Neural progenitor cell (in vitro differentiated cells): Measurements from ENCODE around the gene CD160. TPM values are rescaled to one million over a fixed set of nuclear protein-coding genes. Genes with fewer than 3 reads are reported as not detected.

ENCODE experiments used
- DNase-seq: peaks from one replicate; pipeline ENCODE4 v3.0.0-alpha.2; 2016; ENCODE audit warnings: low spot score
- H2AFZ ChIP-seq: fragments of 200-600 bp; sonication (generic); replicated peaks from 2 replicates; pipeline ENCODE4 v1.6.1; 2016; ENCODE audit warnings: antibody characterized with exemption
- H3F3A ChIP-seq: fragments of 200-600 bp; sonication (generic); 2 replicates; pipeline ENCODE4 v1.6.1; 2016; ENCODE audit warnings: antibody characterized with exemption, low read depth
- H3K27ac ChIP-seq: fragments of 200-600 bp; sonication (generic); 2 replicates; pipeline ENCODE4 v1.5.1; 2016; ENCODE audit warnings: mild to moderate bottlenecking
- H3K27me3 ChIP-seq: fragments of 200-600 bp; sonication (generic); 2 replicates; pipeline ENCODE4 v1.6.1; 2016; ENCODE audit warnings: mild to moderate bottlenecking, moderate library complexity
- H3K36me3 ChIP-seq: fragments of 200-600 bp; sonication (generic); 2 replicates; pipeline ENCODE4 v1.5.1; 2016
- H3K4me1 ChIP-seq: fragments of 200-600 bp; sonication (generic); 2 replicates; pipeline ENCODE4 v1.6.1; 2016; ENCODE audit warnings: mixed run types
- H3K4me2 ChIP-seq: fragments of 200-600 bp; sonication (generic); 2 replicates; pipeline ENCODE4 v1.6.1; 2016
- H3K4me3 ChIP-seq: fragments of 200-600 bp; sonication (generic); 2 replicates; pipeline ENCODE4 v1.5.1; 2016
- H3K79me2 ChIP-seq: fragments of 200-600 bp; sonication (generic); 2 replicates; pipeline ENCODE4 v1.6.1; 2016; ENCODE audit warnings: low read depth
- H3K9ac ChIP-seq: fragments of 200-600 bp; sonication (generic); 2 replicates; pipeline ENCODE4 v1.6.1; 2016
- H3K9me3 ChIP-seq: fragments of 200-600 bp; sonication (generic); 2 replicates; pipeline ENCODE4 v1.5.1; 2016; ENCODE audit warnings: low read depth
- H4K20me1 ChIP-seq: fragments of 200-600 bp; sonication (generic); 2 replicates; pipeline ENCODE4 v1.6.1; 2016; ENCODE audit warnings: low read depth
- H3K27ac Mint-ChIP-seq: 3 replicates; pipeline ENCODE4 v1.8.0; 2021; ENCODE audit warnings: mixed read lengths
- H3K27me3 Mint-ChIP-seq: 2 replicates; pipeline ENCODE4 v1.8.0; 2022; ENCODE audit warnings: low read depth, mild to moderate bottlenecking, inconsistent platforms, moderate library complexity, mixed read lengths; ENCODE audit not compliant: insufficient read depth
- H3K36me3 Mint-ChIP-seq: 3 replicates; pipeline ENCODE4 v1.8.0; 2021; ENCODE audit warnings: mixed read lengths
- H3K4me1 Mint-ChIP-seq: 3 replicates; pipeline ENCODE4 v1.8.0; 2021; ENCODE audit warnings: mixed read lengths
- H3K4me3 Mint-ChIP-seq: 3 replicates; pipeline ENCODE4 v1.8.0; 2021; ENCODE audit warnings: mild to moderate bottlenecking, moderate library complexity, mixed read lengths
- H3K9me3 Mint-ChIP-seq: 3 replicates; pipeline ENCODE4 v1.8.0; 2020; ENCODE audit warnings: mixed read lengths
- CTCF ChIP-seq: fragments of 200-600 bp; sonication (generic); IDR thresholded peaks from 2 replicates; pipeline ENCODE4 v1.5.1; 2017; ENCODE audit warnings: antibody characterized with exemption, mild to moderate bottlenecking
- EZH2 ChIP-seq: fragments of 200-600 bp; sonication (generic); IDR thresholded peaks from 2 replicates; pipeline ENCODE4 v1.6.1; 2017; ENCODE audit warnings: antibody characterized with exemption, mild to moderate bottlenecking, moderate library complexity
- EZH2phosphoT487 ChIP-seq: fragments of 200-600 bp; sonication (generic); IDR thresholded peaks from 2 replicates; pipeline ENCODE4 v1.6.1; 2017; ENCODE audit warnings: antibody characterized with exemption
- total RNA-seq: library from RNA; depleted of rRNA; stranded (reverse); fragments of >200 nt; gene quantifications from 2 replicates; pipeline ENCODE4 v1.2.3, GENCODE V29; 2015; ENCODE audit warnings: low replicate concordance

Gene CD160
- total RNA-seq, 1 donor from 2014 or later, result not detected

GRCh38 chr1:145771056-145771455, 51.8 kb downstream of the CD160 start:
- Histone ChIP-seq H3K27ac (no peak overlapping the region), H3K9ac (no peak overlapping the region), H2AFZ (no peak overlapping the region), H3K4me1 (no peaks in the 10 kb centered on the region), H3F3A (no peaks in the 10 kb centered on the region), H3K79me2 (no peaks in the 10 kb centered on the region), H3K27me3 (no peaks in the 10 kb centered on the region), H3K4me3 (no peak overlapping the region), H3K4me2 (no peak overlapping the region), H3K36me3 (no peaks in the 10 kb centered on the region), H4K20me1 (no peaks in the 10 kb centered on the region), H3K9me3 (no peaks in the 10 kb centered on the region)
- no peak for DNase-seq
- no peaks in the 10 kb centered on the region for H3K4me1 Mint-ChIP-seq
- H3K36me3 Mint-ChIP-seq, result peaks cover 42% of the 10 kb centered on the region
- no peaks in the 10 kb centered on the region for H3K27me3 Mint-ChIP-seq
- TF ChIP-seq CTCF (no peak), EZH2phosphoT487 (no peak), EZH2 (no peak)
- no peak overlapping the region for H3K27ac Mint-ChIP-seq
- H3K9me3 Mint-ChIP-seq, result peaks cover 11% of the 10 kb centered on the region
- H3K4me3 Mint-ChIP-seq, result no peak overlapping the region

GRCh38 chr1:145773423-145773822, 54.1 kb downstream of the CD160 start:
- H3K27ac ChIP-seq, result no peak overlapping the region
- no peaks in the 10 kb centered on the region for H3K27me3 ChIP-seq
- H3K79me2 ChIP-seq, result no peaks in the 10 kb centered on the region
- H3K4me3 ChIP-seq, result no peak overlapping the region
- Mint-ChIP-seq H3K27me3 (no peaks in the 10 kb centered on the region), H3K4me1 (no peaks in the 10 kb centered on the region), H3K36me3 (peaks cover 35% of the 10 kb centered on the region), H3K27ac (no peak overlapping the region), H3K9me3 (peaks cover 1% of the 10 kb centered on the region), H3K4me3 (no peak overlapping the region)
- H3K9me3 ChIP-seq, result no peaks in the 10 kb centered on the region
- no peak overlapping the region for H2AFZ ChIP-seq
- no peaks in the 10 kb centered on the region for H3K4me1 ChIP-seq
- TF ChIP-seq EZH2phosphoT487 (no peak), CTCF (no peak), EZH2 (no peak)
- no peaks in the 10 kb centered on the region for H3F3A ChIP-seq
- H3K9ac ChIP-seq, result no peak overlapping the region
- H3K36me3 ChIP-seq, result no peaks in the 10 kb centered on the region
- DNase-seq, result no peak
- H4K20me1 ChIP-seq, result no peaks in the 10 kb centered on the region
- no peak overlapping the region for H3K4me2 ChIP-seq

- Histone ChIP-seq H3F3A (no peaks in the 10 kb centered on the region), H3K9ac (no peak overlapping the region), H3K4me2 (no peak overlapping the region), H4K20me1 (no peaks in the 10 kb centered on the region), H2AFZ (no peak overlapping the region), H3K27ac (no peak overlapping the region), H3K9me3 (no peaks in the 10 kb centered on the region), H3K4me3 (no peak overlapping the region), H3K4me1 (no peaks in the 10 kb centered on the region), H3K36me3 (no peaks in the 10 kb centered on the region), H3K79me2 (no peaks in the 10 kb centered on the region), H3K27me3 (no peaks in the 10 kb centered on the region)
- TF ChIP-seq EZH2phosphoT487, result no peak
- no peak for TF ChIP-seq EZH2
- no peak for TF ChIP-seq CTCF
- Mint-ChIP-seq H3K4me3 (no peak overlapping the region), H3K4me1 (no peaks in the 10 kb centered on the region), H3K27ac (no peak overlapping the region), H3K9me3 (no peaks in the 10 kb centered on the region), H3K27me3 (no peaks in the 10 kb centered on the region), H3K36me3 (peaks cover 15% of the 10 kb centered on the region)
- no peak for DNase-seq
Observed at GRCh38 chr1:145777357-145778145, 58.3 kb downstream of the CD160 start.
